Limb (tissue), 2 donors: ENCODE data around the gene TGM3.

Experiments used
- DNase-seq, 2 donors: peaks; one replicate each; pipeline ENCODE4 v3.0.0-alpha.2; 2016; ENCODE audit errors: extremely low spot score in 2 of 2

Gene TGM3

DNA sequence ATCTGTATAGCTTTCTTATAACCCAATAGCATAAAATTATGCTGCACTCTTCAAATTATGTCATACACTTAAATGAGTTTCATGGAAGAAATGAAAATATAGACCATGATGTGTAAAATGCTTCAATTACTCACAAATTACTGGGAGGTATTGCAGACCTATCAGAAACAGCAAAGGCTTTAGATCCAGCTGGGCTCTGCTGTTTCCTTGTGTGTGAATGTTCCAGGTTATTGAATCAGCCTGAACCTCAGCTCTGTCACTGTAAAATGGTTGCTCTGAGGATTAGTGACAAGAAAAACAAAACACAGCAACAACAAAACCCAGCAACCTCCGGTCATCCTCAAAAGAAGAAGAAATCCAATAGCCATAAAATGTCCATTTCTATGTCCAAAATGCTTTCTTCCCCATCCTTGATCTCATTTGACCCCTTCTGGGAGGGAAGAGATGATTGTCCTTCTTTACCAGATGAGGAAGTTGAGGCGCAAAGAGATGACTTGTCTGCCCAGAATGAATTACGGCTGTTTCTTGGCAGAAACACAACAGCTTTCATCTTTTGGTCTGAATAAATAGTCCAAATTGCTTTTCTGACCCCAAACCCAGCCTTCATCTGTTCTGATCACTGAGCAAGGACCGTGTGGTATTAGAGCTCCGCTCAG lies 42.7 kb downstream of the TGM3 start:
- DNase-seq: peak in 1 of 2 donors; percentile 11

- DNase-seq: no peak
Measured at GRCh38 chr20:2340136-2340535, 44.3 kb downstream of the TGM3 start.

- no peak for DNase-seq
Measured at GRCh38 chr20:2340823-2341222, 45.0 kb downstream of the TGM3 start.

- DNase-seq: no peak
Measured at GRCh38 chr20:2341336-2341735, 45.5 kb downstream of the TGM3 start.

- no peak for DNase-seq
Measured at GRCh38 chr20:2342243-2342642, 46.4 kb downstream of the TGM3 start.

DNA sequence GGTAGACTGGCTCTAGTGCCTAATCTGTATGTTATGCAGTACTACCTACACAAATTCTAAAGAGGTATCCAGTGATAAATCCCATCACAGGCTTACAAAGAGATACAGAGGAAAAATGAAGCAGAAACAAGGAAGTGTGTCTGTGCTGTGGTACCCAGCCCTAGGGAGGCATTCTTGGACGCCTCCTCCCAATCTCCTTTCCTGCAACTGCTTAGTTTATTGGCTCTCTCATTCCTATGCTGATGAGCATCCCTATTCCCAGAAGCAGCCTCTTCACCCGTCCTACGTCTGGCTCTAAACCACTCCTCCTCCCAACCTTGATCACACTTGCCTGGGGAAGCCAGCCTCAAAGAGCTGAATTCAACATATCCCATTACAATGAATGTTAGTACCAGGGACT lies 50.4 kb downstream of the TGM3 start:
- no peak for DNase-seq

DNA sequence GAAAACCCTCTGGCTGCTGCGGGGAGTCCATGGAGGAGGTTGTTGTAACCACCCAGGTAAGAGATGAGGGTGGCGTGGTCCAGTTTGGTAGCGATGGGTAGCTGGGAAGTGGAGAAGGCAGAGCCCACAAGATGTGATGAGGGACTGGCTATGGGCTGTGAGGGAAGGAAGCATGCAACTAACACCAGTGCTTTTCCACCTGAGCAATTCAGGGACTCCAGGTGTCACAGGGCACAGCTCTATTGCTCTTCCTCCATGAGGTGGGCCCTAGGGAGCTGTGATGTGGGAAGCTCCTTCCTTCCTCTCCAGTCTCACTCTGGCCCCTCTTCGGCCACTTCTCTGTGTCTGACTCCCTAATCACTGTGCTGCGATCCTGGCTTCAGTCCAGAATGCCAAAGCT lies 52.5 kb downstream of the TGM3 start:
- DNase-seq: no peak

GRCh38 chr20:2349801-2350200 lies 54.0 kb downstream of the TGM3 start:
- no peak for DNase-seq

- no peak for DNase-seq
Measured at GRCh38 chr20:2350606-2351005, 54.8 kb downstream of the TGM3 start.

- DNase-seq: no peak
Measured at GRCh38 chr20:2353231-2353630, 57.4 kb downstream of the TGM3 start.

- DNase-seq: no peak
Measured at GRCh38 chr20:2357114-2357513, 61.3 kb downstream of the TGM3 start.

DNA sequence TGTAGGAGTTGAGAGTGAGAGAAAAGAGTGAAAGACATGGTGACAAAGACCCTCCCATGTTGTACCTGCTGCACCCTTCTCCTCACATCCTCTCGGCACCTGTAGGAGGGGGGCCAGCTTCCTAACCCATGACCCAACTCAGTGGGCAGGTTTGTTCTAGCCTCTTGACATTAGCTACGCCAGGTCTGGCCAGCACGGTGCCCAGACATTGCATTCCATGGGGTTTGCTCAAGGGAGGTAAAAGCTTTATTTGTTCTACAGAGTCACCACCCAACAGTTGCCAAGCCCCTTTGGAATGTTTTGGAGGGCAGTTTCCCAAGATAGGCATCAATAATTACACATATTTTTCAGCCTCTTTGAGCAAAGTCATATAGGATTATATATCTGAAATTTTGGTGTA lies 62.2 kb downstream of the TGM3 start:
- DNase-seq: no peak

GRCh38 chr20:2361035-2361593 lies 65.3 kb downstream of the TGM3 start:
- no peak for DNase-seq

DNA sequence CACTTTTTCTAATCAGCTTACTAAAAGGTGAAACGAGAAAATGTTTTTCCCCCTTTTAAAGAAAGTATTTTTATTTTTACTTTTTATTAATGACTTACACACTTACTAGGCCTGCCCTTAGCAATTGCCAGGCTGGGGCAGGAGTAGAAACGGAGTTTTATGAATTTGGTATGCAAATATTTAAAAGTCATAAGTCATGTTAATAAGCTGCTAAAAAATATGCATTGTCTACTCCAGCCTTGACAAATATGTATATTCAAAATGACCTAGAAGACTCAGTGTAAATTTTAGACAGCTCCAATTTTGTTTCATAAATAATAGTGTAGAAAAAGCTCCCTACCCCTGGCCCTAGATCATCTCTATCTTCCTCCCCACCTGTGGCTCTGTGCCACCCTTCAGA lies 67.4 kb downstream of the TGM3 start:
- no peak for DNase-seq

- no peak for DNase-seq
Measured at GRCh38 chr20:2363587-2363986, 67.8 kb downstream of the TGM3 start.

GRCh38 chr20:2364044-2364443 lies 68.2 kb downstream of the TGM3 start:
- peak in 1 of 2 donors; percentile 19 for DNase-seq

GRCh38 chr20:2365091-2365490 lies 69.3 kb downstream of the TGM3 start:
- no peak for DNase-seq

DNA sequence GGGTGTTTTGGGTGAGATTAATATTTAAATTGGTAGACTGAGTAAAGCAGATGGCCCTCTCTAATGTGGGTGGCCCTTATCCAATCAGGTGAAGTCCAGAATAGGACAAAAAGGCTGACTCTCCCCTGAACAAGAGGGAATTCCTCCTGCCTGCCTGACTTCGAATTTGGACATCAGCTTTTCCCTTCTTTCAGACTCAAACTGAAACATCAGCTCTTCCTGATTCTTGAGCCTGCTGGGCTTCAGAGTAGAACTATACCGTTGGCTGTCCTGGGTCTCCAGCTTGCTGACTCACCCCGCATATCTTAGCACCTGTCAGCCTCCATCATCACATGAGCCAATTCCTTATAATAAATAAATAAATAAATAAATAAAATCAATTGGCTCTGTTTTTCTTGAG lies 69.9 kb downstream of the TGM3 start:
- DNase-seq: no peak

- no peak for DNase-seq
Measured at GRCh38 chr20:2368621-2369020, 72.8 kb downstream of the TGM3 start.

GRCh38 chr20:2373098-2373497 lies 77.3 kb downstream of the TGM3 start:
- no peak for DNase-seq

DNA sequence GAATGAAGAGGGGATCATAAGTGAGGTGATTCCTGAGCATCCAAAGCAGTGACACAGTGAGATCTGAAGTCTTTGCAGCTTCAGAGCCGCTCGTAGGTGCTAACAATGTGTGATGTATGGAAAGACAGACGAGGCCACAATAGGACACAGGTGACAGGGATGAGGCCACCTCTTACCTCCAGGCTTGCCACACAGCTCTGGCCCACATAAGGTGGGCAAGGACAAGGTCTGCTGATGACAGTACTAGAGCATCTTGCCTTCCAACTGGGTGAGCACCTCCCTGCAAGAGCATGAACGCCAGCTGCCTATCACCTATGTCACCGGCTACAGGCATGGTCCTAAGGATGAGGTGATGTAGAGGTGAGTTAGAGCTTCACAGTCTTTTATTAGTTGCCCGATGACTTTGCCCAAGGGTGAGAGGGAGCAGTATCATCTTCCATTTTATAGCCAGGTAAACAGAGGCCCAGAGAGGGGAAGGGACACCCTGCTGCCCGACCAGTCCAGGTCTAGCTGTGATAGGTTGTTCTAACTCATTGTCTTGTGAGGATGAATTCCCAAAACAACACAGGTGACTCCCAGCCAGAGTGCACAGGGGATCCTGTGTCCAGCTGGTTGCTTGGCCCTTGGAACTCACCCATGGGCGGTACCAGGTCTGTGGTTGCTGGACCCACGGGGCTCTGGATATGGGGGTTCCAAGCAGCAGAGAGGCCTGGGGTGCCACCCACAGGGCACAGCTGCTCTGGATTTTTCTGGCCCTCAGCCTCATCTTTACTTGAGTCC lies 78.7 kb downstream of the TGM3 start:
- DNase-seq: no peak

GRCh38 chr20:2378893-2379292 lies 83.1 kb downstream of the TGM3 start:
- DNase-seq: no peak
